Esophagus muscularis mucosa (tissue), 4 donors: ENCODE measurements around the gene TULP3. TPM values are rescaled to one million over a fixed set of nuclear protein-coding genes. Genes with fewer than 3 reads are reported as not detected.

Experiments
- DNase-seq: peaks from one replicate; pipeline ENCODE4 v3.0.0-alpha.2; 2017; ENCODE audit errors: extremely low spot score
- H3K27ac ChIP-seq, 4 donors: fragments of 200-600 bp; sonication (generic); replicated peaks in 1 of 4; 1 replicate in 3 of 4; 2 replicates in 1 of 4; pipeline ENCODE4 v1.5.1; 2016 to 2019; ENCODE audit warnings: mild to moderate bottlenecking in 1 of 4
- H3K27me3 ChIP-seq, 4 donors: fragments of 200-600 bp; sonication (generic); one replicate each; pipeline versions ENCODE4 v1.5.1 to v1.6.0; 2016 to 2019
- H3K36me3 ChIP-seq, 4 donors: fragments of 200-600 bp; sonication (generic); one replicate each; pipeline ENCODE4 v1.5.1; 2016 to 2019
- H3K4me1 ChIP-seq, 4 donors: fragments of 200-600 bp; sonication (generic); one replicate each; pipeline ENCODE4 v1.5.1; 2016 to 2019
- H3K4me3 ChIP-seq, 4 donors: fragments of 200-600 bp; sonication (generic); 1 replicate in 2 of 4; 2 replicates in 2 of 4; pipeline ENCODE4 v1.5.1; 2016 to 2019; ENCODE audit warnings: mild to moderate bottlenecking in 4 of 4, moderate library complexity in 1 of 4
- H3K9me3 ChIP-seq, 4 donors: fragments of 200-600 bp; sonication (generic); 1 replicate in 3 of 4; 2 replicates in 1 of 4; pipeline ENCODE4 v1.5.1; 2016 to 2019
- EP300 ChIP-seq: sonication (generic); formaldehyde crosslinking; IDR thresholded peaks from one replicate; pipeline ENCODE4 v1.6.1; 2017; ENCODE audit warnings: antibody characterized with exemption
- POLR2A ChIP-seq: fragments of 450-650 bp; IDR thresholded peaks from one replicate; pipeline ENCODE4 v1.6.1; 2017; ENCODE audit warnings: antibody characterized with exemption, moderate library complexity, mild to moderate bottlenecking, low read depth
- POLR2AphosphoS5 ChIP-seq, 2 donors: sonication (generic); formaldehyde crosslinking; IDR thresholded peaks; one replicate each; pipeline ENCODE4 v1.6.1; 2017; ENCODE audit warnings: antibody characterized with exemption in 2 of 2
- WGBS: methylation state at CpG from one replicate; pipeline ENCODE4 v1.1.5; 2018; 5-methylcytosine and 5-hydroxymethylcytosine counted together
- intact Hi-C: fragments of 100-400 bp; cut with DNase I; formaldehyde crosslinking; loops from one replicate; pipeline ENCODE4 v1.15.1; 2023
- total RNA-seq, 4 donors: library from RNA; depleted of rRNA; stranded (reverse); fragments of >200 nt; gene quantifications; one replicate each; pipeline versions ENCODE4 v1.1.0 to v1.2.1, GENCODE V29; 2016
- TF ChIP-seq, protein P1 (sequence below), 3 experiments: fragments of 200-600 bp in 2 of 3; fragments of 450-650 bp in 1 of 3; sonication (generic) in 2 of 3; IDR thresholded peaks; one replicate each; pipeline ENCODE4 v1.5.1; 2017 to 2019; ENCODE audit warnings: antibody characterized with exemption in 3 of 3, mild to moderate bottlenecking in 2 of 3, moderate library complexity in 1 of 3

TULP3 gene
- total RNA-seq, 4 donors from 2014 or later = 19.1 to 35.7 (median 27.4) TPM

DNA sequence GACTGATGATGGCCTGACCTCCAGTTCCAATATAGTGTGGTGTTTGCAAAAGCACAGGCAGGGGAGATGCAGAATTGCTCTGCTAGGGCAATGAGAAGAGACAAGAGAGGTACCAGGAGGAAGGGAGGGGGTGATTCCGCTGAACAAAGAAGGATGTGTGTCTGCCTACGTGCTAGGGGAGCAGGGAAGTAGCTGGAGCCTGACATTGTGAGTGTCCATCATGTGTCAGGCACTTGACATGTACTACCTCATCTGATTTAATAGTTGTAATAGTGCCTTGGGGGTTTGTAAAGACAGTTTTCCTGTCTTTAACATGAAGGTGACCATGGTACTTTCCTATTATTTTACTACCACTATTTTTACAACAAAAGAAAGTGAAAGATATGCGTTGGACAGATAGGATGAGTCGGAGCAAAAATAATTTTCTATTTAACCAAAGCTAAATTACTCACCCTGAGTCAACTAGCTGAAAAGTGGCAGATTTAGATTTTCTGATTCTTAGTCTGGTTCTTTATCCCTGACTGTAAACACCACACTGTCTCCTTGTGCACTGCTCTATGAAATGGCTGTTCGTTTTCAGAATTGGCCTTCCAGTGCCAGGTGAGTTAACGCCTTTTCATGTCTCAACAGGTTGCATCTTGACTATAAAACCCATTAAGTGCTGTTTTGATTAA is 34.8 kb downstream of the TULP3 start:
- Histone ChIP-seq H3K4me1 (no peaks in the 10 kb centered on the region), H3K27me3 (no peaks in the 10 kb centered on the region), H3K27ac (no peak overlapping the region), H3K4me3 (no peak overlapping the region), H3K36me3 (peaks cover 30 to 98% (median 76%) of the 10 kb centered on the region in 4 donors), H3K9me3 (no peaks in the 10 kb centered on the region)
- intact Hi-C loops = no loop called here
- 91% methylated on average over 6 of the region's 6 CpGs for WGBS
- TF ChIP-seq, protein P1, sequence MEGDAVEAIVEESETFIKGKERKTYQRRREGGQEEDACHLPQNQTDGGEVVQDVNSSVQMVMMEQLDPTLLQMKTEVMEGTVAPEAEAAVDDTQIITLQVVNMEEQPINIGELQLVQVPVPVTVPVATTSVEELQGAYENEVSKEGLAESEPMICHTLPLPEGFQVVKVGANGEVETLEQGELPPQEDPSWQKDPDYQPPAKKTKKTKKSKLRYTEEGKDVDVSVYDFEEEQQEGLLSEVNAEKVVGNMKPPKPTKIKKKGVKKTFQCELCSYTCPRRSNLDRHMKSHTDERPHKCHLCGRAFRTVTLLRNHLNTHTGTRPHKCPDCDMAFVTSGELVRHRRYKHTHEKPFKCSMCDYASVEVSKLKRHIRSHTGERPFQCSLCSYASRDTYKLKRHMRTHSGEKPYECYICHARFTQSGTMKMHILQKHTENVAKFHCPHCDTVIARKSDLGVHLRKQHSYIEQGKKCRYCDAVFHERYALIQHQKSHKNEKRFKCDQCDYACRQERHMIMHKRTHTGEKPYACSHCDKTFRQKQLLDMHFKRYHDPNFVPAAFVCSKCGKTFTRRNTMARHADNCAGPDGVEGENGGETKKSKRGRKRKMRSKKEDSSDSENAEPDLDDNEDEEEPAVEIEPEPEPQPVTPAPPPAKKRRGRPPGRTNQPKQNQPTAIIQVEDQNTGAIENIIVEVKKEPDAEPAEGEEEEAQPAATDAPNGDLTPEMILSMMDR (IDR thresholded peaks at IDR 0.05) = no peak
- no peak for TF ChIP-seq EP300
- TF ChIP-seq POLR2A = no peak
- TF ChIP-seq POLR2AphosphoS5 (IDR thresholded peaks at IDR 0.05) = no peak
- DNase-seq = no peak

- Histone ChIP-seq H3K27ac (no peak overlapping the region), H3K4me3 (no peak overlapping the region), H3K36me3 (peaks cover 47 to 98% (median 80%) of the 10 kb centered on the region in 4 donors), H3K9me3 (no peaks in the 10 kb centered on the region), H3K4me1 (no peaks in the 10 kb centered on the region), H3K27me3 (no peaks in the 10 kb centered on the region)
- TF ChIP-seq, protein P1 (IDR thresholded peaks at IDR 0.05) = no peak
- TF ChIP-seq POLR2A (no peak), POLR2AphosphoS5 (IDR thresholded peaks at IDR 0.05) (no peak), EP300 (no peak)
- DNase-seq = no peak
- intact Hi-C loops = no loop called here
- 82% methylated on average over 8 of the region's 8 CpGs for WGBS
Observed at GRCh38 chr12:2930865-2931264, 40.2 kb downstream of the TULP3 start.

DNA sequence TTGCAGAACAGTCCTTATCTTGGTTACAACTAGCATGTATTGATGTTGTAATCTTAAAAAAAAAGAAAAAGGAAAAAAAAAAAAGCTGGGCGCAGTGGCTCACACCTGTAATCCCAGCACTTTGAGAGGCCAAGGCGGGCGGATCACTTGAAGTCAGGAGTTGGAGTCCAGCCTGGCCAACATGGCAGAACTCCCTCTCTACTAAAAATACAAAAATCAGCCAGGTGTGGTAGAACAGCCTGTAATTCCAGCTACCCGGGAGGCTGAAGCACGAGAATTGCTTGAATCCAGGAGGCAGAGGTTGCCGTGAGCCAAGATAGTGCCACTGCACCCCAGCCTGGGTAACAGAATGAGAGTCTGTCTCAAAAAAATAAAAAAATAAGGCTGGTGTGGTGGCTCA is 42.9 kb downstream of the TULP3 start:
- no peak for DNase-seq
- TF ChIP-seq EP300 = no peak
- no peak for TF ChIP-seq POLR2A
- TF ChIP-seq, protein P1 (IDR thresholded peaks at IDR 0.05) = no peak
- no peak for TF ChIP-seq POLR2AphosphoS5 (IDR thresholded peaks at IDR 0.05)
- H3K9me3 ChIP-seq = no peaks in the 10 kb centered on the region
- peaks cover 41 to 97% (median 74%) of the 10 kb centered on the region in 4 donors for H3K36me3 ChIP-seq
- H3K27ac ChIP-seq = no peak overlapping the region
- 95% methylated on average over 6 of the region's 6 CpGs for WGBS
- H3K27me3 ChIP-seq = no peaks in the 10 kb centered on the region
- no peak overlapping the region for H3K4me3 ChIP-seq
- intact Hi-C loops = no loop called here
- no peaks in the 10 kb centered on the region for H3K4me1 ChIP-seq

DNA sequence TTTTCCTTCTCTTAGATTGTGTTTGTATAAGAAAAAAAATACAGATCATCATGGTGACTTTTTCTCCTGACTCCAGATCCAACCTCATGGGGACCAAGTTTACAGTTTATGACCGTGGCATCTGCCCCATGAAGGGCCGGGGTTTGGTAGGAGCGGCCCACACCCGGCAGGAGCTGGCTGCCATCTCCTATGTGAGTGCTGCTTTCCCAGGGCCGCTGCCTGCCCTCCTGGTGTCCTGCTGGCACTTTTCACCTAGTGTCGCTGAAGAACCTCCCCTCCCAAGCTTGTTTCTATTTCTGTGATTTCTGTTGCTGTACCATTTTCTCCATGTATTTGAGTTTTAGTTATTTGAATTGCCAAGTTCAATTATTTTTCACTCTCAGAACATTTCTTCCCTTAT is 43.7 kb downstream of the TULP3 start:
- DNase-seq = no peak
- WGBS = 89% methylated on average over 6 of the region's 6 CpGs
- H3K27me3 ChIP-seq = no peaks in the 10 kb centered on the region

More for the DNA sequence above, 43.7 kb downstream of the TULP3 start:
- intact Hi-C loops = no loop called here
- peaks cover 46 to 97% (median 80%) of the 10 kb centered on the region in 4 donors for H3K36me3 ChIP-seq
- no peak overlapping the region for H3K4me3 ChIP-seq
- no peaks in the 10 kb centered on the region for H3K9me3 ChIP-seq
- TF ChIP-seq EP300 = no peak
- no peak for TF ChIP-seq POLR2AphosphoS5 (IDR thresholded peaks at IDR 0.05)
- no peak for TF ChIP-seq POLR2A
- TF ChIP-seq, protein P1 (IDR thresholded peaks at IDR 0.05) = no peak
- H3K4me1 ChIP-seq = no peaks in the 10 kb centered on the region
- no peak overlapping the region for H3K27ac ChIP-seq
